ENCODE measurements around the gene ANKRD62. TPM values are rescaled to one million over a fixed set of nuclear protein-coding genes. Genes with fewer than 3 reads are reported as not detected.
"Not testable (repeated sequence)": the region's sequence is repeated elsewhere in the genome, so short reads cannot be mapped to it uniquely, and the experiment has no call there.

Gene ANKRD62
- total RNA-seq, 1 donor from 2014 or later = not detected

- DNase-seq (ENCODE audit: low spot score) = no peak
Measured at GRCh38 chr18:12092398-12093229, 1.0 kb upstream of the ANKRD62 start.

GRCh38 chr18:12098374-12098773 is 4.7 kb downstream of the ANKRD62 start:
- no peak for DNase-seq (ENCODE audit: low spot score)

GRCh38 chr18:12099160-12099559 is 5.5 kb downstream of the ANKRD62 start:
- no peak for DNase-seq (ENCODE audit: low spot score)

GRCh38 chr18:12101266-12101665 is 7.6 kb downstream of the ANKRD62 start:
- DNase-seq (ENCODE audit: low spot score) = no peak

GRCh38 chr18:12102136-12102842 is 8.6 kb downstream of the ANKRD62 start:
- DNase-seq (ENCODE audit: low spot score) = no peak

- no peak for DNase-seq (ENCODE audit: low spot score)
Measured at GRCh38 chr18:12106471-12106870, 12.8 kb downstream of the ANKRD62 start.

GRCh38 chr18:12109836-12110235 is 16.2 kb downstream of the ANKRD62 start:
- no peak for DNase-seq (ENCODE audit: low spot score)

- no peak for DNase-seq (ENCODE audit: low spot score)
Measured at GRCh38 chr18:12113999-12114646, 20.5 kb downstream of the ANKRD62 start.

- DNase-seq (ENCODE audit: low spot score) = no peak
Measured at GRCh38 chr18:12119358-12119757, 25.7 kb downstream of the ANKRD62 start.

- DNase-seq (ENCODE audit: low spot score) = no peak
Measured at GRCh38 chr18:12121175-12122042, 27.8 kb downstream of the ANKRD62 start.

GRCh38 chr18:12122043-12122389 is 28.4 kb downstream of the ANKRD62 start:
- DNase-seq (ENCODE audit: low spot score) = not testable (repeated sequence)

- DNase-seq (ENCODE audit: low spot score) = not testable (repeated sequence)
Measured at GRCh38 chr18:12127647-12128046, 34.0 kb downstream of the ANKRD62 start.

- DNase-seq (ENCODE audit: low spot score) = not testable (repeated sequence)
Measured at GRCh38 chr18:12138831-12139230, 45.2 kb downstream of the ANKRD62 start.

GRCh38 chr18:12140866-12141265 is 47.2 kb downstream of the ANKRD62 start:
- not testable (repeated sequence) for DNase-seq (ENCODE audit: low spot score)

- DNase-seq (ENCODE audit: low spot score) = not testable (repeated sequence)
Measured at GRCh38 chr18:12141778-12142177, 48.1 kb downstream of the ANKRD62 start.

GRCh38 chr18:12149431-12149830 is 55.8 kb downstream of the ANKRD62 start:
- DNase-seq (ENCODE audit: low spot score) = not testable (repeated sequence)

GRCh38 chr18:12154361-12154760 is 60.7 kb downstream of the ANKRD62 start:
- no peak for DNase-seq (ENCODE audit: low spot score)

GRCh38 chr18:12155996-12156395 is 62.4 kb downstream of the ANKRD62 start:
- DNase-seq (ENCODE audit: low spot score) = no peak

- no peak for DNase-seq (ENCODE audit: low spot score)
Measured at GRCh38 chr18:12159446-12159845, 65.8 kb downstream of the ANKRD62 start.

- no peak for DNase-seq (ENCODE audit: low spot score)
Measured at GRCh38 chr18:12162786-12163185, 69.1 kb downstream of the ANKRD62 start.

Measured in mesenteric fat pad (tissue), 1 donor.